Muscle of leg (tissue), 11 donors: ENCODE data around the gene TRPM5. TPM values are rescaled to one million over a fixed set of nuclear protein-coding genes. Genes with fewer than 3 reads are reported as not detected.

ENCODE experiments used
- DNase-seq: peaks from one replicate; pipeline ENCODE4 v3.0.0; 2013
- H3K27ac ChIP-seq: one replicate; pipeline ENCODE4 v1.5.1; 2013; ENCODE audit warnings: mild to moderate bottlenecking, low read length, control low read depth
- H3K27me3 ChIP-seq: one replicate; pipeline ENCODE4 v1.6.1; 2013; ENCODE audit warnings: low read length; ENCODE audit not compliant: control insufficient read depth, insufficient read depth
- H3K36me3 ChIP-seq: one replicate; pipeline ENCODE4 v1.6.1; 2013; ENCODE audit warnings: low read length; ENCODE audit not compliant: control insufficient read depth, insufficient read depth
- H3K4me1 ChIP-seq: one replicate; pipeline ENCODE4 v1.6.1; 2013; ENCODE audit warnings: low read length; ENCODE audit not compliant: control insufficient read depth, insufficient read depth
- H3K4me3 ChIP-seq: one replicate; pipeline ENCODE4 v1.5.1; 2013; ENCODE audit warnings: low read length, control low read depth
- H3K9me3 ChIP-seq: replicated peaks from 2 replicates; pipeline ENCODE4 v1.6.1; 2013; ENCODE audit warnings: low read depth, low read length; ENCODE audit not compliant: control insufficient read depth
- WGBS: methylation state at CpG from one replicate; pipeline ENCODE4 v1.1.5; 2013; ENCODE audit warnings: missing lambda C conversion rate; ENCODE audit not compliant: insufficient coverage; 5-methylcytosine and 5-hydroxymethylcytosine counted together
- polyA plus RNA-seq, 8 donors: library from polyadenylated mRNA; unstranded; fragments of 120-200 nt; gene quantifications; one replicate each; pipeline versions ENCODE4 v1.2.1 to v1.2.3, GENCODE V29; 2013; ENCODE audit warnings: inconsistent platforms in 1 of 8, low replicate concordance in 1 of 8; ENCODE audit not compliant: insufficient read length in 8 of 8, insufficient read depth in 1 of 8
- total RNA-seq: library from RNA; stranded (reverse); fragments of 120-200 nt; gene quantifications from one replicate; pipeline ENCODE4 v1.2.4, GENCODE V29; 2013

The TRPM5 gene
- total and polyA plus RNA-seq, 9 donors: under 0.01 to 0.05 (median 0.04) TPM; not detected in 5

- no peak for DNase-seq
- 67% methylated on average over 10 of the region's 19 CpGs for WGBS
Observed at GRCh38 chr11:2421226-2421994, 22.9 kb downstream of the TRPM5 start.

GRCh38 chr11:2420502-2421225, 23.6 kb downstream of the TRPM5 start:
- peaks cover 9% of the 10 kb centered on the region for H3K4me1 ChIP-seq
- H3K27me3 ChIP-seq: peaks cover 6% of the 10 kb centered on the region
- no peak overlapping the region for H3K4me3 ChIP-seq
- no peaks in the 10 kb centered on the region for H3K9me3 ChIP-seq
- H3K27ac ChIP-seq: no peak overlapping the region
- 21% methylated on average over 37 of the region's 44 CpGs for WGBS
- no peaks in the 10 kb centered on the region for H3K36me3 ChIP-seq
- peak; percentile 80 for DNase-seq

More at GRCh38 chr11:2421226-2421994, 22.9 kb downstream of the TRPM5 start:
- peaks cover 2% of the 10 kb centered on the region for H3K27me3 ChIP-seq
- H3K4me1 ChIP-seq: peaks cover 9% of the 10 kb centered on the region
- no peak overlapping the region for H3K4me3 ChIP-seq
- no peak overlapping the region for H3K27ac ChIP-seq
- no peaks in the 10 kb centered on the region for H3K9me3 ChIP-seq
- no peaks in the 10 kb centered on the region for H3K36me3 ChIP-seq

- Histone ChIP-seq H3K4me1 (peaks cover 9% of the 10 kb centered on the region), H3K9me3 (no peaks in the 10 kb centered on the region), H3K27me3 (peaks cover 6% of the 10 kb centered on the region), H3K4me3 (no peak overlapping the region), H3K27ac (no peak overlapping the region), H3K36me3 (no peaks in the 10 kb centered on the region)
- WGBS: 58% methylated on average over 30 of the region's 36 CpGs
- peak; percentile 81 for DNase-seq
Observed at GRCh38 chr11:2419638-2420501, 24.4 kb downstream of the TRPM5 start.

- no peak overlapping the region for H3K27ac ChIP-seq
- WGBS: 85% methylated on average over 17 of the region's 21 CpGs
- no peaks in the 10 kb centered on the region for H3K36me3 ChIP-seq
- peaks cover 6% of the 10 kb centered on the region for H3K27me3 ChIP-seq
- no peak overlapping the region for H3K4me3 ChIP-seq
- peaks cover 13% of the 10 kb centered on the region for H3K4me1 ChIP-seq
- H3K9me3 ChIP-seq: no peaks in the 10 kb centered on the region
- DNase-seq: no peak
Observed at GRCh38 chr11:2418693-2419360, 25.5 kb downstream of the TRPM5 start.

- 82% methylated on average over 27 of the region's 30 CpGs for WGBS
- Histone ChIP-seq H3K4me3 (no peak overlapping the region), H3K27me3 (peaks cover 6% of the 10 kb centered on the region), H3K27ac (no peak overlapping the region), H3K4me1 (peaks cover 18% of the 10 kb centered on the region), H3K36me3 (no peaks in the 10 kb centered on the region), H3K9me3 (no peaks in the 10 kb centered on the region)
- DNase-seq: no peak
Observed at GRCh38 chr11:2417856-2418692, 26.2 kb downstream of the TRPM5 start.

- 71% methylated on average over 17 of the region's 18 CpGs for WGBS
- Histone ChIP-seq H3K36me3 (no peaks in the 10 kb centered on the region), H3K27ac (no peak overlapping the region), H3K4me3 (no peak overlapping the region), H3K27me3 (peaks cover 6% of the 10 kb centered on the region), H3K9me3 (no peaks in the 10 kb centered on the region), H3K4me1 (peaks cover 18% of the 10 kb centered on the region)
- DNase-seq: no peak
Observed at GRCh38 chr11:2416765-2417164, 27.5 kb downstream of the TRPM5 start.

- H3K4me3 ChIP-seq: no peak overlapping the region
- no peak overlapping the region for H3K27ac ChIP-seq
- no peak for DNase-seq
- H3K27me3 ChIP-seq: peaks cover 6% of the 10 kb centered on the region
- 74% methylated on average over 33 of the region's 34 CpGs for WGBS
- H3K36me3 ChIP-seq: no peaks in the 10 kb centered on the region
- H3K4me1 ChIP-seq: peaks cover 15% of the 10 kb centered on the region
- no peaks in the 10 kb centered on the region for H3K9me3 ChIP-seq
Observed at GRCh38 chr11:2415601-2416380, 28.5 kb downstream of the TRPM5 start.

- 89% methylated on average over 19 of the region's 28 CpGs for WGBS
Observed at GRCh38 chr11:2415171-2415570, 29.1 kb downstream of the TRPM5 start.

More at GRCh38 chr11:2415171-2415570, 29.1 kb downstream of the TRPM5 start:
- DNase-seq: no peak
- peaks cover 11% of the 10 kb centered on the region for H3K4me1 ChIP-seq
- no peak overlapping the region for H3K4me3 ChIP-seq
- H3K27ac ChIP-seq: no peak overlapping the region
- H3K9me3 ChIP-seq: no peaks in the 10 kb centered on the region
- no peaks in the 10 kb centered on the region for H3K36me3 ChIP-seq
- H3K27me3 ChIP-seq: peaks cover 10% of the 10 kb centered on the region
